HTERT RPE-1 (cell line): ENCODE results near the gene VGF.

Source experiments
- in situ Hi-C: fragments of 300-500 bp; cut with MboI; formaldehyde crosslinking; loops from 4 replicates; pipeline ENCODE4 v1.14.3; 2020; ENCODE audit warnings: low sequenced_read_pairs

VGF gene

DNA sequence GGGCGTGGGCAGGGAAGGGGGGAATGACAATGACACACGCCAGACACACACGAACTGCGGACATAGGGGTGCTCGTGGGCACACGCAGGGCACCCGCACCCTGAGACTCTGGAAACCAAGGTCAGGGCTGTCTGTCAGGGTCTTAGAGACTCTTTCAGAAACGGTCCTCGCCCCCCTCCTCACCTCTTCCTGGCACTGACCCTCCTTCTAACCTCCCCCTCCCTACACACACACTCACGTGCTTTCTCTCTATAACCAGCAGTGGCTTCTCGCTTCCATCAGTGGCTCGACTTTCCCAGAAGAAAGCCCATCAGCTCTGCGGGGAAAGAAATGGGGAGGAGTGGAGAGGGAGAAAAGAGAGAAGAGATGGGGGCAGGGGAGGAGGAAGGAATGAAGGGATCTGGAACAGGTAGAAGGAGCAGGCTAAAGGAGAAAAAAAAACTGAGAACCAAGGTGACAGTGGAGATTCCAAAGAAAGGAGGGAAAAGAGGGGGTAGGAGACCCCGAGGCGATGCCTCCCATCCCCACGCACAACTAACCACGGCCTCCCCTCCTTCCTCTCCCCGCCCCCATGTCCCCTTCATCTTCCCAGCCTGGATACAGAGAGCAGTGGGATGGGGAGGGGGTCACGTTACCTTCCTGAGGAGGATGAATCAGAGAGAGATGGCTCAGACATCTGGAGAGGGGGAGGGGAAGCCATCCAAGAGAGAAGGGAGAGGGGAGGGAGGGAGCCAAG, 1.7 kb upstream of the VGF start:
- in situ Hi-C loops = no loop called here

DNA sequence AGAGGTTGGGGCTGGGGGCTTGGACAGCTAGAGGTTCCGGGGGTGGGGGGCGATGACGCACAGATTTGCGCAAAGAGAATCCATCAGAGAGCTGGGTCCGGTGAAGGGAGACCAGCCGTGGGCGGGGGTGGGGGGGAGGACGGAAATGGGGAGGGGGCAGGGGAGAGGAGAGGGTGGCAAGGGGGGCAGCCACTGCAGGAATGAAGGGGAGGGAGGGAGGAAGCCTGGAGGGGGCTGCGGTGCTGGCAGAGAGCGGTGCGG, 1.2 kb upstream of the VGF start:
- in situ Hi-C loops = no loop called here

DNA sequence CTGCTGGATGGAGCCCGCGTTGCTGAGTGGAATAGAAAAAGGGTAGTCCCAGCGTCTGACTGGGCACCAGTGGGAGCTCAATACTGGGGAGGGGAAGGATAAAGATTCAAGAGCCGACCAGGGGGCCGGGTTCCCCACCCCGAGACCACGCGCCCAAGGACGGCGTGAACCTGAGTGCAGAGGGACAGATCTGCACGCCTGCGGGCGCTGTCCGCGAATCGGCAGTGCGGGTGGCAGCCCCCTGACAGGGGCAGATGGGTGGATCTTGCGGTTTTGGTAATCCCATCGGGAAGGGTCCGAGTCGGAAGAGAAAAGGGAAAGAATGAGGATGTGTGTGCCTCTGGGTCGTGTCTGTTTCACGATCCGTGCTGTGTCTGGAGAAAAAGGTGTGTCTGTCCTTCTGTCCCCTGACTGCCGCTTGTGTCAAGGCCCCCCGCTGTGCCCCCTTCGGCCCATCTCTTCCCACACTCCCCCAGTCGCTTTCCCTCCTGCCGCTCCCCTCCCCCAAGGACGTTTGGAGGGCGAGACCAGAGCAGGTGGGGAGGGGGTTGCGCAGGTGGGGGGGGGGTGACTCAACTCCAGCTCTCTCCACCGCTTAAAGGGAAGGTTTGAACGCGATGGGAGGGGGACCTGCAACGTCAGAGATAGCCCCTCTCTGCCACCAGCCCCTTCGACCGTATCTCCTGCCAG, 734 bp upstream of the VGF start:
- in situ Hi-C loops = no loop called here

DNA sequence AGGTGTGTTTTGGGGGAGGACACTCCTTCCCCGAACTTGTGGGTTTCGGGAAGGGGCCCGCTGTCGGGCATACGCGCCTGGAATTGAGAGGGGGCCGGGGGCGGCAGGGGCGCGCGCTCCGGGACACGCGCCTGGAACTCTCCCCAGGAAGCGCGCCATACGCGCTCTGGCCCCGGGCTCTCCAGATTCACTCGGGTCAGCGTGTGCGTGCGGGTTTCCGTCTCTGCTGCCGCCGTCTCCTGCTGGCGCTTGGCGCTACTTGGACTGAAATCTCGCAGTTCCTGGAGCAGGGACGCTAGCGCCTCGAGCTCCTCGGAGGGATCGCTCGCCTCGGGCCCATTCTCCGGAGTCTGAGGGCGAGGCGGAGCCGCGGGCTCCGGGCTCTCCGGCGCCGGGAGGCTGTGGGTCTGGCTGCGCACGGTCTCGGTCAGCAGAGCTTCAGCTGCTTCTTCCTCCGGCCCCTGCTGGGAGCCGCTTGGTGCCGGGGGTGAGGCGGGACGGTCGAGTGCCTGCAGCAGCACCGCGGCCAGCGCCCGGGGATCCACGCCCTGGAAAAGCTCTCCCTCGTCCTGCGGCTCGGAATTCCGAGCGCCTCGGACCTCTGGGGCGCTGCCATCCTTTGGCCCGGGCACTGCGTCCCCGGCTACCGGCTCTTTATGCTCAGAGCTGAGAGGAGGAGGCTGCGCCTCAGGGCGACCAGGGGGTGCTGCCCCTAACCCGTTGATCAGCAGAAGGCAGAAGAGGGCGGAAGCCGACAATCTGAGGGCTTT, 1.1 kb downstream of the VGF start:
- in situ Hi-C loops = no loop called here

DNA sequence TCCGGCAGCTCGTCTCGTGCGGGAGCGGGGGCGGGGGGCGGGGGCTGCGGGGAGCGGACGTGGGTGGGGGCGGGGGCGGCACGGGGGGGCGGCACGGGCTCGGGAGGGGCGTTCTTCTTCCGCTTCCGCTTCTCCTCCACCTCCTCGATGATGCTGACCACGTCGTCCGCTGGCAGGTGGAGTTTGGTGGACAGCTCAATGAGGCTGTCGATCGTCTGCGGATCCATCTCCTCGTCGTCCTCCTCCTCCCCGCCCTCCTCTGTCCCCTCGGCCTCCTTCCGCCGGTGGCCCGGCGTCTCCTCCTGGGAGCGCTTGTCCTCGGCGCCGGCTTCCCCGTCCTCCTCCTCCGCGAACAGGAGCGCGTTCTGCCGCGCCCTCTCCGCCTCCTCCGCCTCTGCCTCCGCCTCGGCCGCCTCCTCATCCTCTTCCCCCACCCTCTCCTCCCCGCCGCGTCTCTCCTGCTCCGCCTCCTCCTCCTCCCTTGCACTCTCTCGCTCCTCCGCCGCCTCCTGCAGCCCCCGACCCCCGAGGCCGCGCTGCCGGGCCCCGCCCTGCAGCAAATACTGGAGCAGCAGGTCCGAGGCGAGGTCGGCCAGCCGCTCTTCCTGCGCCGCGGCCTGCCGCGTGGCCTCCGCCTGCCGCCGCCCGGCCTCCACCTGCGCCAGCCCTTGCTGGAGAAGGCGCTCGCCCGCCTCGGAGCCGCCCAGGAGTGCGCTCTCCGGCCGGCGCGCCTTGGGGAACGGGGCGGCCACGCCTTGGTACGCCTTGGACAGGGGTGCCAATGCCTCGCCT, 1.9 kb downstream of the VGF start:
- in situ Hi-C loops = no loop called here

DNA sequence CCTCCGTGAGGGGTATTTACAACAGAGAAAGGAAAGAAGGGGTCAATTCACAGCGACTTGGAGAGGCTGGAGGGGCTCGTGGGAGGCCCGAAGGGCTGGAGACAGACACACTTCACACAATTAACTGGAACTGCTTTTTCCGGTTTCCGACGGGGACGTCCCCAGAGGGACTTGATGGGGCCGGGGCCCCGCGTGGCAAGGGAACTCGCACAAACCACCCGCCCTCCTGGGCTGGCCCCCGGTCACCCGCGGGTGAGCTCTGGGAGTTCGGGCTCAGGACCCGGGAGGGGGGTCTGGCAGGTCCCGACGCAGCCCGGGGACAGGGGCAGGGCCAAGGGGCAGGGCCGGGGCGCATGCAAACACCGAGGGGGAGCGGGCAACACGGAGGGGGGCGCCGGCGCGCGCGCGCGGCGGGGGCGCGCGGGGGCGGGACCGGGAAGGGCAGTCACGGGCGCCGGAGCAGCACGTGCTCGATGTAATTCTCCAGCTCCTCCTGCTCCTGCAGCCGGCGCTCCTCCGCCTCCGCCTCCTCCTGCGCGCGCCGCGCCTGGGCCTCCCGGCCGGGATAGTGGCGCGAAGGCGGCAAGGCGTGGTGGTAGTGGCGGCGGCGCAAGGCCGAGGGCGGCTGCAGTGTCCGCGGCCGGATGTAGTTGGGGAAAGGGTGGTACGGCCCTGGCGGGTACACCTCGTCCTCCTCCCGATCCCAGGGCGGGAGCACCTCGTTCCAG, 2.7 kb downstream of the VGF start:
- in situ Hi-C loops = no loop called here

DNA sequence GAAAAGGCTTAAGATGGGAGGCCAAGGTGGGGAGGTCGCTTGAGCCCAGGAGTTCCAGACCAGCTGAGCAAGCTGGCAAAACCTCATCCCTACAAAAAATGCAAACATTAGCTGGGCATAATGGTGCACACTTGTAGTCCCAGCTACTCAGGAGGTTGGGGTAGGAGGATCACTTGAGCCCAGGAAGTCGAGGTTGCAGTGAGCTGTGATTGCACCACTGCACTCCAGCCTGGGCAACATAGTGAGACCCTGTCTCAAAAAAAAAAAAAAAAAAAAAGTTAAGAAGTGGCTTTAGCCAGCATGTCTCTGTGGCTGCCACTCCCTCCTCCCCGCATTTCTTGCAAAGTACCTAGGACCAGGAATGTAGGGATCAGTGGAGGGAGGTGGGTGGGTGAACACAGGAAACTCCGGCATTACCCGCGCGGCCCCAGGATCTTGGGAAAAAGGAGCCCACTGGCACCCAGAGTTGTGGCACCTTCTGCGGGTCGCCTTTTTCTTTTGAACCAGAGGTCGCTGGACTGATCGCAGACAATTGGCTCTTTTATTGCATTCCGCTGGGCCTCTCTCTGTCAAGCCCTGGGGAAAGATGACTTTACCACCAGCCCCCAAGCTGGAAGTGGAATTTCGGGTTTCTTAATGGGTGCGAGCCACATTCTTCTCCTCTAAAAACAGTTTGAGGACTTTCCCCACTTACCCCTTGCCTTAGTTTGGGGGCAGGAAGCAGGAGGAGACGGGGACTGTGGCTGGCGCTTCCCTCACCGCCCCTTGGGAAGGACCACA, 3.5 kb downstream of the VGF start:
- in situ Hi-C loops = no loop called here

DNA sequence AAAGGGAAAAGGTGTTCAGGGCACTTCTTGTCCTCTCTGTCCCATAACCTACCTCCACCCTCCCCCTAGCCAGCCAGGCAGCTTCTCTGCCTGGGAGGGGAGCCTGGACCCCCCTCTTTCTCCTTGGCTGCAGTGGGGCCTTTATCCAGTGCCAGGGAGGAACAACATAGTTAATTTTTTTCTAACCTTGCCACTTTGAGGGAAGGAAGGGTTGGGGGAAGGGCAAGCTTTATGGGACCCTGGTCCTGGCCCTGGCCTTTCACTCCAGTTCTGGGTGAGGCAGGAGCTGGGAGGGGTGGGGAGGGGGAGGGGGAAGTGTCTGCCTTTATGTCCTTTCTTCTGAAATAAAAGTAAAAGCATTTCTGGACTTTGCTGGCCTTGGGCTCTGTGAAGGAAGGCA, 4.5 kb downstream of the VGF start:
- in situ Hi-C loops = no loop called here

DNA sequence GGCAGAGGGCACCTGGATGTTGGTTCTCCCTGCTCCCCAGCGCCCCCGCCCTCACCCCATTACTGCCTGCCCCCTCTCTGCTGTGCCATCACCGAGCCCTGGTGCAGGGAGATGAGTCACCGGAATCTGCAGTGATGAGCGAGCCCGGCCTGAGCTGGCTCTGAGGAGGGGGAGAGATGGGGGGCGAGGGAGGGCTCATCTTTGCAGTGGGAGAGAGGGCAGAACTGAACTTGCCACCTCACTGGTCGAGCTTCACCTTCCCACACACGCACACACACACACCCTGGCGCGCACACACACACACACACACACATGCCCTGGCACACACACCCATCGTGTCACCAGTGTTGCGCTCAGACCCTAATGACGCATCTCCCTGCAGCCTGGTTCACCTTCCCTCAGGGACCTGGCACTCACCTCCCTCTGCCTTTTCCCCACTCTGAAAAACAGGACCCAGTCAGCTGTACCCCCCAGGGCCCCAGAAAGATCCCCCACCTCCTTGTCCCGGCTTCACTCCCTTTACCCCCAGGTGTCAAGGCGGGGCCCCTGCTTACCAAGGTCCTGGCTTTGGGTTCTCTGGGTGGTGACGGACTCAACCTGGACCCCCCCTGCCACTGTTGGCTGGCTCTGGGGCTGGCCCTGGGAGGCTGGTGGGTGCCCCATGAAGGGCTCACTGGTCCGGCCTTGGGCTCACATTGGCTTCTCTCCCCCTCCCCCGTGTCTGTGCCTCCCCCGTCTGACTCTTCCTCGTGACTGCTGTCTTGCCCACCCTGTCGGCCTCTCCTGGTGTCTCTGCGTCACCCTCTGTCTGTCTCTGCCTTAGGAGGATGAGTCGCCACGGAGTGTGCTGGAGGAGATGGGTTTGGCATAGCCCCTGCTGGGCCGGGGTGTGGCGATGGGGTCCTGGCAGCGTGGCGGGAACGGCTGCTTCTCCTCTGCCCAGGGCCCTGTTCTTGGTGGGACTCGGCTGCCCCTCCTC, 5.4 kb downstream of the VGF start:
- in situ Hi-C loops = no loop called here

DNA sequence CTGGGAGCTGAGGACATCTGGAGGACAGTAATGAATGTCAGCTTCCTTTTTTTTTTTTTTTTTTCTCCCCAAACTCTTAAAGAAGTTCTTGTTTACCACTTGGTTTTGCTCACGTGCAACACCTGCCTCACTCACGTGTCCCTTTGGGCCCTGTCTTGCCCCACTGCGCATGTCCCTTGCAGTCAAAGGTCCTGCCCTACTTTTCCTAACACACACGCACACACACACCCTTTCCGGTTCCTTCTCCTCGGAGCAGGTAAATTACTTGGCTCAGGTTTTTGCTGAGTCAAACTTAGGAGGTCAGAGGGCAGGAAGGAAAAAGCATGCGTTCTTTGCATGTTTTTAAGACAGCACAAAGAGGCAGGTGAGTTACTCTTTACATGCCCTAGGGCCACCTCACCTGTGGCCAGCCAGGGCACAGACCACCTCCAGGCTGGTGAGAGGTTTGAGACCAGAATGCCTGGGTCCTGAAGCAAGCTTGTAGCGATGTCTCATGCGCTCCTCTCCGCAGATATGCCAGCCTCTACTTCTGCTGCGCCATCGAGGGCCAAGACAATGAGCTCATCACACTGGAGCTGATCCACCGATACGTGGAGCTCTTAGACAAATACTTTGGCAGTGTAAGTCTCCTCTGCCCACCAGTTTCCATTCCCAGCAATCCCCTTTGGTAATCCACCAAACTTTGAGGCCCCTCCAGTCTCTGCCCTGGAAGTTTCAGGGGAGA, 8.3 kb downstream of the VGF start:
- in situ Hi-C loops = no loop called here

DNA sequence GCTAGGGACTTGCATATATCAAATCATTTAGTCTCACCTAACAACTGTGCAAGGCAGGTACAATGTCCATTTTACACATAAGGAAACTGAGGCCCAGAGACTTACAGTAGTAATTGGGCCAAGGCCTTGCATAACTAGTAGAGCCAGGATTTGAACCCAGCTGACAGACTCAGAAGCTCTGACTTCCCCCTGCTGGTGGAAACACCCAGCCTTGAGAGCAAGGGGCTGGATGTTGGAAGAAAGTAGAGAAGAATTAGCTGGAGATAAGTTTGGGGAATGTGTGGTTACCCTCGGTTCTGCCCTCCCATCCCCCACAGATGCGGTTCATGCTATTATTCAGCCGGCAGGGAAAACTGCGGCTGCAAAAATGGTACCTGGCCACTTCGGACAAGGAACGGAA, 9.1 kb downstream of the VGF start:
- in situ Hi-C loops = no loop called here

DNA sequence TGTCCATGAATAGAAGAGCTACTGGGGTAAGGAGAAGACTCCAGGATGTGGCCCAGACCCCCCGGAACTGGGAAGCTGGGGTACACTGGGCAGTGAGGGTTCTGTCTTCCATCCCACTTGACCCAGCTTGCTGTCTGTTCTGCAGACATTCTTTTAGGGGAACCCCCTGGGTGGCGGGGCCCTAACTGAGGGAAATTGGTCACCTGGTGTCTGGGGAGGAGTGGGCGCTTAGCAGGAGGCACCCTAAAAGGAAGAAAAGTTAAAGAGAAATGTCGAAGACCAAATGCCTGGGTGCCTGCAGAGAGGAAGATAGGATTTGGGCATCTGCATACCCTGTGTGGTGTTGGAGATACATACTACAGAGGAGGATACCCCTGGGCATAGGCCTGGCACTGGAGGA, 10.1 kb downstream of the VGF start:
- in situ Hi-C loops = no loop called here

DNA sequence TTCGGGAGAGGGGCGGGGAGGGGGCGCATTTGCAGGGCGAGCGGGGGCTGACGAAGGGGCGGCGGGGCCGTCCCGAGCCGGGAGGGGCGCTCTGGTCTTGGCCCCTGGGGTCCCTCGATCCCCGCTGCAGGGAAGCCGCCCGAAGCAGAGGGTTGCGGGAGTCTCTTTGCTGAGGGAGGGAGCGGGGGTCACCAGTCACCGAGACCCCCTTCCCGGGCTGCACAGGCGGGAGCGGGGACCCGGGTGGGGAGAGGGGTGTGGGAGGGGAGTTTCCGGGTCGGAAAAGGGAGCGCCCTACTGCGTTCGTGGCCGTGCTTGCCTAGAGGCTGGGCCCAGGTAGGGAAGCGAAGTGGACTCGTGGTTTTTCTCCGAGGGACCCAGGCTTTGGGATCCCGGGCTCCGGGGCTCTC, 10.7 kb downstream of the VGF start:
- in situ Hi-C loops = no loop called here

DNA sequence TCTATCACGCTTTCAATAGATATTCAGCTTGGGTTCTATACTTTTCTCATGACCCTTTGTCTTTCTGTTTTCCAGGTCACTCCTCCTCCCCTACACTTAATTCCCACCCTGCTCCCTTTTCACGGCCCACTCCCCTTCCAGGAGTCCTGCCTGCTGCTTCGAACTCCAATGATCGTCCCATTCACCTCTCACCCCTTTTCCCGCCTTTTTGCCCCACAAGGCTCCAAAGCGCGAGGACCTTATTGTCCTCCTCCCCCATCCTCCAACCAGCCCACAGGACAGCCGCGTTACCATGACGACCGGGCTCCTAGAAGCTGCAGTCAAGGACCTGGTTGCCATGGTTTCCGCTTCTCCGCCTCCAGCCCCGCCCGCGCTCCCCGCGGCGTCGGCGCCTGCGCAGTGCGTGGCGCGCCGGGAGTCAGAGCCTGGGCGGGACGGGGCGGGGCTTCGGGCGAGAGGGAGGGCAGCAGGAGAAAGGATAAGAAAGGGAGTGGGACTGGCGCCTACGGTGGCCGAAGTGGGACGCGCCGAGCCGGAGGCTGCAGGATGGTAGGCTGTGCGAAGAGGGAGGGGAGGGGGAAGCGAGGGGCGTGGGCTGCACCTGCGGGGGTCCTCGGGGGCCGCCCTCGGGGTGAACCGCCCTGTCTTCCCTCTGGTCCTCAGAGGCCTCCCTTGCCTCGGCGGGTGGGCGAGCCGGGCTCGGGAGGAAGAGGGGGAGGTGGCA, 11.2 kb downstream of the VGF start, which contains the start of gene AP1S1:
Gene AP1S1, plus strand, starts transcription at position 508 of the 724 bp plus-strand sequence. Its CDS starts 39 bp downstream, at position 547.
- in situ Hi-C loops = no loop called here

DNA sequence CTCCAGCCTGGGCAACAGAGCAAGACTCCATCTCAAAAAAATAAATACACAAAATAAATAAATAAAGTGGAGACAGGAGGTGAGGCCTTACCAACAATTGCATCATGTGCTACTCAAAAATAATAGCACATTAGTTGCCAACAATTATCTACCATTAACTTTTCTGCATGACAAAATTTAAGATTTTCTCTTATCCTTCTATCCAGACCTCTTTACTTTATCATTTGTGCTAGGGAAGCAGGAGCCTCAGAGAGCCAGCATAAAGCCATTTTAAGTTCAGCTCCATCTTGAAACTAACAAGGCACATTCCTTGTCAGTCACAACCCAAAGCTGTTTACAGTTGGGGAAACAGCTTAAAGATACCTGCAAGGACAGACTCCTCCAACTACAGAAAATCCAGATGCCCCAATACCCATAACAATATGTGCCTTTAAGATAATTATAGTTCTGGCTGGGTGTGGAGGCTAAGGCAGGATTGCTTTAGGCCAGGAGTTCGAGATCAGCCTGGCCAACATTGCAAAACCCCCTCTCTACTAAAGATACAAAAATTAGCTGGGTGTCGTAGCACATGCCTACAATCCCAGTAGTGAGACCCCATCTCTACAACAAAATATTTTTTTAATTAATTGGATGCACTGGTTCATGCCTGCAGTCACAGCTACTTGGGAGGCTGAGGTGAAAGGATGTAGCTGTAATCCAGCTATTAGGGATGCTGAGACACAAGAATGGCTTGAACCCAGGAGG, 13.3 kb downstream of the VGF start:
- in situ Hi-C loops = no loop called here

DNA sequence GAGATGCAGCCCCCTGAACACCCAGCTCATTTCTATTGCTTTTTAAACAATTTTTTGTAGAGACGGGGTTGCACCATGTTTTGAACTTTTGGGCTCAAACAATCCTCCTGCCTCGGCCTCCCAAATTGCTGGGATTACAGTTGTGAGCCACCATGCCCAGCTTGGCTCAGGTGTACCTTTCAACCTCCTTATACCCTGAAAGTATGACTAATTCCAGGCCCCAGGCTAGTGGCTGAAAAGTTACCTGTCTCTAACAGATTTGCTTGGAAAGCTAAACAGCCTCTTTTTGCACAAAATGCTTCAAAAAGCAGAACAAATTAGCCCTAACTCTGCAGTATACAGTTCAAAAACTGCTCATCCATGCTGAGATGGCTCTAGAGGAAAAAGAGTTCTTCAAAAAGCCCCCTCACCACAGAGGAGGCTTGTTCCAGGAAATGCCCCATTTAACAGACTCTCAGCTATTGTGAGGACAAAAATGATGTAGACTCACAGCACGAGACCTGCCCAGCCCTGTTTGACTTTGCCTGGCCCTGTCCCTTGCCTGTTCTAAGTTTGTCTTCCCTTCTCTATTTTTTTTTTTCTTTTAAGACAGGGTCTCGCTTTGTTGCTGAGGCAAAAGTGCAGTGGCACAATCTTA, 24.5 kb downstream of the VGF start:
- in situ Hi-C loops = no loop called here
